Activated gamma-delta T cell treated with anti-CD3 and anti-CD28 coated beads, Interleukin-2, amount 50 U/mL, for 16 hours (primary cell): ENCODE results near the gene TMEM183A.

Experiments
- DNase-seq: peaks from one replicate; pipeline ENCODE4 v3.0.0-alpha.2; 2020; ENCODE audit warnings: low read depth

TMEM183A gene

DNA sequence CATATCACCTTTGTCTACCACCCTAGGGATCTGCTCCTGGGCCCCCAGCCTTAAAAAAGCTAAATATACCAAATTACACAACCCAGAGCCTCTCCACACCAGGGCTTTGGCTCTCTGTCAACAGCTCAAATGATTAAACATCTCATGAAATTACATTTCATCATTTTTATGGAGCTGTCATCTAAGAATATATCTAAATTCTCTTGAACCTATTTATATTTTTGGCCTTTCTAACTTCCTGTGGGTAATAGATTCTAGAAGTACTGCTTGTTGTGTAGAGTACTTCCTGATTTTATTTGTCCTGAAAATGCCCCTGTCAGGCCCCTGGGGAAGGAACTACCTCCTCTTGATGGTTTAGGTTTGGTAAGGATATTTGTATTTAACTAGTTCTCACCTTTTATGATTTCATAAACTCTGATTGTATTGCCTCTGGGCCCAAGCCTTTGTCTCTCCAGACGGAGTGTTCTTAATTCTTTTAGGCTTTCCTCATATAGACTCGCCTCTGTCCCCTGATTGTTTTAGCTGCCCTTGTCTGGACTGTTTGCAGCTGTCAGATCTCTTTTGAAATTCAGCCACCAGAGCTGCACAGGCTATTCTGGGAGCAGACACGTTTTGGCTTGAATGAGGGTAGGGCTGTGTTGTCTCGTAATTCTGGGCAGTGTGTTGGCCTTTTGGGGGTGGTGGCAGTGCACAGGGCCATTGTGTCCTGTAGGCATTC is 62.0 kb downstream of the TMEM183A start:
- no peak for DNase-seq

DNA sequence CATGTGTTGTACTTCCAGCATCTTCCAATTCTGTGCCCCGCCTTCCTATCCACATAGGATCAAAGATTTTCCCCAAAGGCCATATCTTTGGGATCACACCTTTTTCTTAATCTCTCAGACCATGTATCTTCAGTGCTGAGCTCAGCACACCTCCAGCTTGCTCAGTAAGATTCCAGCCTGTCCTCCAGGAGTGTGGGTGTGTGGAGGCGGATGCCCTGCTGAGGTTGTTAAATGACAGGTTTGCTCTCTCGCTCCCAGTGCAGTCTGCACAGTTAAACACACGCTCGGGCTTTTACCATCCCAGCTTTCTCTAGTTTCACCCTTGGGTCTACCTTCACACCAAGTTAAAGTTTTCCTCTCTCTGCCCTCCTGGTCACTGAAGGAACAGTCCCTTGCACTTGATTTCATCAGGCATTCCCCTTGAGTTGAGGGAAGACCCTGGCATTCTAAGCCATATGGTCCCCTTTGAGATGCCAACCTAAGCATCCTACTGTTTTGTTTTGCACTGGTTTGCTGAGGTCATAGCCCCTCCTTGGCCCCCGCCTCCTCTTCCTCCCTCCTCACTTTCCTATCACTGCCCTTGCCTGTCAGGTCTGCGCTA is 64.9 kb downstream of the TMEM183A start:
- no peak for DNase-seq

DNA sequence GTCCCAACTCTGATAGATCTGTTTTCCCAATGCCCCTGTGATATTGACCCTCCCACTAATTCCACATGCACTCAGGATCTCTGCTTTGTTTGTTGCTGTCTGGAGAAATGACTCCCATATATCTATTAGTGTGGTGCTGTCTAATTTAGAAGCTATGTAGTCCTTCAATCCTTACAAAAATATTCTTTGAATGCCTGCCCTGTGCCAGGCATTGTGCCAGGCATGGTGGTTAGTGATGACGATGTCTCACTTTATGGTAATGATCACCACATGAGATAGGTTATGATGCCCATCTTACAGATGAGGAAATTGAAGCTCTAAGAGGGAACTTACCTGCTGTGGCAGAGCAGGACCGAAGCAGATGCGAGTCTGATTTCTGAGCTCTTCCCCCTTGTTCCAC is 65.7 kb downstream of the TMEM183A start:
- no peak for DNase-seq

DNA sequence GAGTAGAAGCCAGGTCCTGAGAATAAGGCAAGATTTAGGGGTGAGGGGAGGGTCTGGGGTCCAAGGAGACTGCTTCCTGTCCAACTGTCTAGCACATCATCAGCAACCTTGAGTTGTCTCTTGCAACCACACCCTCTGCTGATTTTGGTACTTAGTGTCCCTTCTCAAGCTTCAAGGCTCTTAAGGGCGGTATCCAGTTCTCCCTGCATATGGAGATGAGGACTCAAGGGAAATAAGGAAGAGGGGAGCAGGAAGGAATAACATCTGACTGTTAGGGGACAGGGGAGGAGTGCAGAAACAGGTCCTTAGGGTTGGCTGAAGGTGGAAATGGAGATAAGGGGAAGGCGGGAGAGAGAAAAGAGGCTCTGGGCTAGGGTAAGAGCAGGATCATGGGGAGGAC is 66.3 kb downstream of the TMEM183A start:
- DNase-seq: no peak
